DOHH2 (cell line): Measurements from ENCODE around the gene PPP1R14B.
A peak's percentile ranks its signal among the peaks of the same experiment; 100 is the strongest.

Experiments used
- H3F3A ChIP-seq: fragments of 200-600 bp; sonication (generic), shearing (Covaris generic); 2 replicates; pipeline ENCODE4 v1.6.0; 2016; ENCODE audit warnings: antibody characterized with exemption, mild to moderate bottlenecking; ENCODE audit not compliant: control insufficient read depth, insufficient read depth
- H3K27ac ChIP-seq: fragments of 200-600 bp; sonication (generic); 2 replicates; pipeline ENCODE4 v1.5.1; 2014; ENCODE audit warnings: low read depth, mild to moderate bottlenecking, low read length, moderate library complexity
- H3K27me3 ChIP-seq: fragments of 200-600 bp; sonication (generic); 2 replicates; pipeline ENCODE4 v1.6.1; 2014; ENCODE audit warnings: mild to moderate bottlenecking, low read length, mixed read lengths; ENCODE audit not compliant: control insufficient read depth
- H3K36me3 ChIP-seq: fragments of 200-600 bp; sonication (generic); 2 replicates; pipeline ENCODE4 v1.6.1; 2014; ENCODE audit warnings: mild to moderate bottlenecking, low read length, moderate library complexity, mixed read lengths; ENCODE audit not compliant: control insufficient read depth
- H3K4me1 ChIP-seq: fragments of 200-600 bp; sonication (generic); 2 replicates; pipeline ENCODE4 v1.6.1; 2014; ENCODE audit warnings: mild to moderate bottlenecking, low read length, mixed read lengths; ENCODE audit not compliant: control insufficient read depth
- H3K4me2 ChIP-seq: fragments of 200-600 bp; sonication (generic); 2 replicates; pipeline ENCODE4 v1.6.0; 2014; ENCODE audit warnings: mild to moderate bottlenecking, low read length, moderate library complexity
- H3K4me3 ChIP-seq: fragments of 200-600 bp; sonication (generic); 2 replicates; pipeline ENCODE4 v1.5.1; 2014; ENCODE audit warnings: mild to moderate bottlenecking, low read length, mixed read lengths
- H3K79me2 ChIP-seq: fragments of 200-600 bp; sonication (generic); 2 replicates; pipeline ENCODE4 v1.6.1; 2014; ENCODE audit warnings: mild to moderate bottlenecking, low read length, mixed read lengths; ENCODE audit not compliant: control insufficient read depth
- H3K9me2 ChIP-seq: fragments of 200-600 bp; sonication (generic); replicated peaks from 2 replicates; pipeline ENCODE4 v1.6.1; 2014; ENCODE audit warnings: mild to moderate bottlenecking, low read length, mixed read lengths; ENCODE audit not compliant: control insufficient read depth
- H3K9me3 ChIP-seq: fragments of 200-600 bp; sonication (generic); 2 replicates; pipeline ENCODE4 v1.6.1; 2014; ENCODE audit warnings: antibody characterized with exemption, low read length, mixed read lengths; ENCODE audit not compliant: control insufficient read depth, insufficient read depth
- H4K20me1 ChIP-seq: fragments of 200-600 bp; sonication (generic); 2 replicates; pipeline ENCODE4 v1.6.0; 2014; ENCODE audit warnings: low read depth, mild to moderate bottlenecking, antibody characterized with exemption, low read length, moderate library complexity; ENCODE audit not compliant: control insufficient read depth, insufficient read depth
- CTCF ChIP-seq: fragments of 200-600 bp; sonication (generic); IDR thresholded peaks from one replicate; pipeline ENCODE4 v1.5.1; 2014; ENCODE audit warnings: antibody characterized with exemption, mild to moderate bottlenecking, low read depth, low read length; ENCODE audit not compliant: poor library complexity, severe bottlenecking
- EZH2phosphoT487 ChIP-seq: fragments of 200-600 bp; sonication (generic); IDR thresholded peaks from 2 replicates; pipeline ENCODE4 v1.6.1; 2017; ENCODE audit warnings: borderline replicate concordance, mild to moderate bottlenecking, antibody characterized with exemption, low read length, moderate library complexity, mixed read lengths

PPP1R14B gene

DNA sequence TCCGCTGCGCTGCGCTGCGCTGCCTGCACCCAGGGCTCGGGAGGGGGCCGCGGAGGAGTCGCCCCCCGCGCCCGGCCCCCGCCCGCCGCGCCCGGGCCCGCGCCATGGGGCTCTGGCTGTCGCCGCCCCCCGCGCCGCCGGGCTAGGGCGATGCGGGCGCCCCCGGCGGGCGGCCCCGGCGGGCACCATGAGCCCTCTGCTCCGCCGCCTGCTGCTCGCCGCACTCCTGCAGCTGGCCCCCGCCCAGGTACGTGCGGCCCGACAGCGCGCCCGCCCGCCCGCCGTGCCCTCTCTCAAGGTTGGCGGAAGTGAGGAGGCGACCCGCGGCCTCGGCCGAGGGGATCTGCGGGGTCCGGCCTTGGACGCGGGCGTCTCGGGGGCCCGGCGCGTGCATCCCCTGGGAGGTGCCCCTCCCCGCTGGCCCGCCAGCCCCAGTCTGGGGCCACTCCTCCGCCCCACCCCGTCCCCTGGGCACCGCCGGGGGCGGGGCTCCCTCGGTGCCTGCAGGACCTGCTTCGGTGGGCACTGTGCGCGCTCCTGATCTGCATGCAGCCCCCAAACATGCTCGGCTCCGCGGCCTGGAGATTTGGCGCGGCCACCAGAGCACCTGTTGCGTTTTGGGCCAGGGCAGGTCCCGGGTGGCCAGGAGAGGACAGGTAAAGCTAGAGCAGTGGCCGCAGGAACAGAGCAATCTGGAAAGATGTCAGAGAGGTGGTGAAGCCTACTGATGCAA, 11.9 kb downstream of the PPP1R14B start:
- Histone ChIP-seq H3K4me2 (peak overlapping the region; percentile 98), H4K20me1 (no peaks in the 10 kb centered on the region; the same call in 1 of the 2 replicates), H3K4me3 (peak overlapping the region; percentile 90), H3K9me2 (no peaks in the 10 kb centered on the region), H3K27ac (peak overlapping the region; percentile 44), H3K4me1 (peaks cover 78% of the 10 kb centered on the region), H3F3A (peaks cover 36% of the 10 kb centered on the region), H3K27me3 (no peaks in the 10 kb centered on the region), H3K36me3 (peaks cover 35% of the 10 kb centered on the region), H3K9me3 (no peaks in the 10 kb centered on the region), H3K79me2 (peaks cover 27% of the 10 kb centered on the region)
- no peak for TF ChIP-seq EZH2phosphoT487
- TF ChIP-seq CTCF: no peak

GRCh38 chr11:64233913-64234586, 12.7 kb downstream of the PPP1R14B start, which contains the start of gene VEGFB:
TSS of gene VEGFB (plus strand) at chr11:64234584. CDS start at chr11:64234834, 250 bp downstream.
- peaks cover 33% of the 10 kb centered on the region for H3K79me2 ChIP-seq
- H3K36me3 ChIP-seq: peaks cover 38% of the 10 kb centered on the region
- H3K4me3 ChIP-seq: peak within 1 kb of the TSS; percentile 90
- H3K4me2 ChIP-seq: peak within 1 kb of the TSS; percentile 98
- H3F3A ChIP-seq: peaks cover 37% of the 10 kb centered on the region
- H4K20me1 ChIP-seq: no peaks in the 10 kb centered on the region; the same call in 1 of the 2 replicates
- H3K9me3 ChIP-seq: no peaks in the 10 kb centered on the region
- H3K27me3 ChIP-seq: no peaks in the 10 kb centered on the region
- H3K27ac ChIP-seq: peak within 1 kb of the TSS; percentile 44
- no peaks in the 10 kb centered on the region for H3K9me2 ChIP-seq
- H3K4me1 ChIP-seq: peaks cover 78% of the 10 kb centered on the region
- TF ChIP-seq EZH2phosphoT487: no peak

GRCh38 chr11:64232967-64233315, 13.8 kb downstream of the PPP1R14B start:
- Histone ChIP-seq H3K4me3 (no peak overlapping the region), H3K36me3 (peaks cover 29% of the 10 kb centered on the region), H3K4me1 (peaks cover 77% of the 10 kb centered on the region), H3K9me3 (no peaks in the 10 kb centered on the region), H3K79me2 (peaks cover 36% of the 10 kb centered on the region), H3K9me2 (no peaks in the 10 kb centered on the region), H3K4me2 (no peak overlapping the region), H3F3A (peaks cover 29% of the 10 kb centered on the region), H3K27me3 (no peaks in the 10 kb centered on the region), H3K27ac (no peak overlapping the region), H4K20me1 (no peaks in the 10 kb centered on the region; the same call in 1 of the 2 replicates)
- no peak for TF ChIP-seq CTCF
- TF ChIP-seq EZH2phosphoT487: no peak
